GM23248 (cell line): Measurements from ENCODE around the gene SCO1.

ENCODE experiments used
- EZH2 ChIP-seq: fragments of 200-600 bp; sonication (generic); IDR thresholded peaks from 2 replicates; pipeline ENCODE4 v1.6.1; 2018; ENCODE audit warnings: antibody characterized with exemption, mild to moderate bottlenecking; ENCODE audit not compliant: insufficient read depth, poor library complexity, severe bottlenecking
- EZH2phosphoT487 ChIP-seq: fragments of 200-600 bp; sonication (generic); IDR thresholded peaks from 2 replicates; pipeline ENCODE4 v1.6.1; 2018; ENCODE audit warnings: antibody characterized with exemption, moderate library complexity, mild to moderate bottlenecking, low read depth; ENCODE audit not compliant: insufficient read depth

DNA sequence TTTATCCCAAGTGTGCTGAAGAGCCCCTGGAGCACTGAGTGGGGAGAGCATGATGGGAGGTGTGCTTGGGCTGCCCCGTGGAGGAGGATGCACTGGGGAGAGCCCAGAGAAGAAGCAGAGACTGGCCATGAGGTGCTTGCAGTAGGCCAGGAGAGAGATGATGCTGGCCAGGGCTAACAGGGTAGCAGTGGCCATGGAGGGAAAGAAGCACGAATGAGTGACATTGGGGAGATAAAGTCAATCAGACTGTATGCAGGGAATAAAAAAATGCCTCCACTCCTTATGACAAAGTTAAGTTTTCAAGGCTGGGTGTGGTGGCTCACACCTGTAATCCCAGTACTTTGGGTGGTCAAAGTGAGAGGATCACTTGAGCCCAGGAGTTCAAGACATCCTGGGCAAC, 37.9 kb upstream of the SCO1 start:
- TF ChIP-seq EZH2 (no peak), EZH2phosphoT487 (no peak)
